NCI-H82 treated with DMSO at 0.1 percent for 48 hours (cell line): Measurements from ENCODE around the gene PGAP1.

Source experiments
- DNase-seq: peaks from one replicate; lab custom pipeline; 2025; ENCODE audit not compliant: unreplicated experiment; lab: John Stamatoyannopoulos, UW

The PGAP1 gene

GRCh38 chr2:196926562-196927375, at the start of gene PGAP1:
Gene PGAP1, minus strand, starts transcription at chr2:196926707. Its CDS starts 91 bp downstream, at chr2:196926616.
- DNase-seq: peak; percentile 94

- no peak for DNase-seq
These were observed 48.5 kb upstream of the PGAP1 start for GRCh38 chr2:196974970-196975369.

- no peak for DNase-seq
These were observed 45.2 kb upstream of the PGAP1 start for GRCh38 chr2:196971574-196972279.

GRCh38 chr2:196970099-196970498, 43.6 kb upstream of the PGAP1 start:
- DNase-seq: no peak

- no peak for DNase-seq
These were observed 42.0 kb upstream of the PGAP1 start for GRCh38 chr2:196968516-196968915.

- DNase-seq: no peak
These were observed 41.3 kb upstream of the PGAP1 start for GRCh38 chr2:196967775-196968174.

- DNase-seq: no peak
These were observed 40.6 kb upstream of the PGAP1 start for GRCh38 chr2:196967116-196967515.

GRCh38 chr2:196966061-196966460, 39.6 kb upstream of the PGAP1 start:
- no peak for DNase-seq

GRCh38 chr2:196965651-196966050, 39.1 kb upstream of the PGAP1 start:
- no peak for DNase-seq

- no peak for DNase-seq
These were observed 37.5 kb upstream of the PGAP1 start for GRCh38 chr2:196963961-196964360.

GRCh38 chr2:196963043-196963442, 36.5 kb upstream of the PGAP1 start:
- no peak for DNase-seq

GRCh38 chr2:196962325-196962724, 35.8 kb upstream of the PGAP1 start:
- DNase-seq: no peak

- DNase-seq: no peak
These were observed 35.4 kb upstream of the PGAP1 start for GRCh38 chr2:196961889-196962288.

GRCh38 chr2:196959734-196960338, 33.3 kb upstream of the PGAP1 start:
- DNase-seq: no peak

- no peak for DNase-seq
These were observed 32.8 kb upstream of the PGAP1 start for GRCh38 chr2:196959281-196959680.

GRCh38 chr2:196957881-196958525, 31.5 kb upstream of the PGAP1 start:
- no peak for DNase-seq

- no peak for DNase-seq
These were observed 30.9 kb upstream of the PGAP1 start for GRCh38 chr2:196957442-196957841.

- DNase-seq: no peak
These were observed 29.6 kb upstream of the PGAP1 start for GRCh38 chr2:196956069-196956468.

- no peak for DNase-seq
These were observed 28.5 kb upstream of the PGAP1 start for GRCh38 chr2:196955036-196955435.

- DNase-seq: no peak
These were observed 27.5 kb upstream of the PGAP1 start for GRCh38 chr2:196954001-196954400.

- no peak for DNase-seq
These were observed 26.4 kb upstream of the PGAP1 start for GRCh38 chr2:196952936-196953335.
